HPDE6-E6E7 (cell line): ENCODE measurements around the gene GALE.

Experiments
- DNase-seq: peaks from one replicate; pipeline ENCODE4 v3.0.0; 2011; ENCODE audit warnings: missing footprints; ENCODE audit errors: extremely low spot score

Gene GALE

GRCh38 chr1:23751050-23751814 is 49.3 kb downstream of the GALE start:
- DNase-seq = peak; percentile 62

GRCh38 chr1:23748016-23748415 is 52.5 kb downstream of the GALE start:
- DNase-seq = no peak
